Right atrium auricular region (tissue), 2 donors: ENCODE data around the gene KLHDC9. TPM values are rescaled to one million over a fixed set of nuclear protein-coding genes. Genes with fewer than 3 reads are reported as not detected.

Experiments
- DNase-seq: peaks from one replicate; pipeline ENCODE4 v3.0.0-alpha.2; 2019; ENCODE audit warnings: low spot score
- H3K27ac ChIP-seq, 2 donors: fragments of 200-600 bp; sonication (generic); 1 replicate in 1 of 2; 2 replicates in 1 of 2; pipeline ENCODE4 v1.5.1; 2016 to 2019
- H3K27me3 ChIP-seq, 2 donors: fragments of 200-600 bp; sonication (generic); one replicate each; pipeline versions ENCODE4 v1.5.1 to v1.6.0; 2017 to 2019
- H3K36me3 ChIP-seq: fragments of 200-600 bp; sonication (generic); one replicate; pipeline ENCODE4 v1.5.1; 2016
- H3K4me1 ChIP-seq, 2 donors: fragments of 200-600 bp; sonication (generic); one replicate each; pipeline versions ENCODE4 v1.5.1 to v1.6.0; 2017 to 2019
- H3K4me3 ChIP-seq, 2 donors: fragments of 200-600 bp; sonication (generic); 1 replicate in 1 of 2; 2 replicates in 1 of 2; pipeline ENCODE4 v1.5.1; 2017 to 2019; ENCODE audit warnings: mild to moderate bottlenecking in 1 of 2, moderate library complexity in 1 of 2
- H3K9me3 ChIP-seq, 2 donors: fragments of 200-600 bp; sonication (generic); one replicate each; pipeline ENCODE4 v1.5.1; 2019
- CTCF ChIP-seq, 2 donors: fragments of 200-600 bp; sonication (generic); IDR thresholded peaks; one replicate each; pipeline ENCODE4 v1.5.1; 2019; ENCODE audit warnings: antibody characterized with exemption in 2 of 2
- total RNA-seq, 2 donors: library from RNA; depleted of rRNA; stranded (reverse); fragments of >200 nt; gene quantifications; one replicate each; pipeline ENCODE4 v1.1.0, GENCODE V29; 2016

The KLHDC9 gene
- total RNA-seq, 2 donors from 2014 or later: 2.9 to 7.8 TPM

- Histone ChIP-seq H3K27me3 (no peaks in the 10 kb centered on the region), H3K4me1 (peaks cover 0 to 23% of the 10 kb centered on the region in 2 donors), H3K36me3 (peaks cover 60% of the 10 kb centered on the region), H3K4me3 (no peak overlapping the region), H3K27ac (no peak overlapping the region), H3K9me3 (no peaks in the 10 kb centered on the region)
- no peak for DNase-seq
- TF ChIP-seq CTCF (IDR thresholded peaks at IDR 0.05): no peak
Observed at GRCh38 chr1:161127649-161128048, 29.5 kb downstream of the KLHDC9 start.

- no peak for DNase-seq
- Histone ChIP-seq H3K27ac (no peak overlapping the region), H3K36me3 (peaks cover 48% of the 10 kb centered on the region), H3K9me3 (no peaks in the 10 kb centered on the region), H3K4me1 (peaks cover 0 to 29% of the 10 kb centered on the region in 2 donors), H3K27me3 (no peaks in the 10 kb centered on the region), H3K4me3 (no peak overlapping the region)
- no peak for TF ChIP-seq CTCF (IDR thresholded peaks at IDR 0.05)
Observed at GRCh38 chr1:161128591-161129420, 30.6 kb downstream of the KLHDC9 start.

- no peaks in the 10 kb centered on the region for H3K27me3 ChIP-seq
- H3K27ac ChIP-seq: no peak overlapping the region
- H3K4me3 ChIP-seq: no peak overlapping the region
- H3K36me3 ChIP-seq: peaks cover 33% of the 10 kb centered on the region
- H3K9me3 ChIP-seq: no peaks in the 10 kb centered on the region
- DNase-seq: no peak
- no peak for TF ChIP-seq CTCF (IDR thresholded peaks at IDR 0.05)
- H3K4me1 ChIP-seq: peaks cover 0 to 37% of the 10 kb centered on the region in 2 donors
Observed at GRCh38 chr1:161130266-161130665, 32.1 kb downstream of the KLHDC9 start.

- H3K27me3 ChIP-seq: no peaks in the 10 kb centered on the region
- peak overlapping the region; percentile 81 to 83 for H3K4me3 ChIP-seq
- H3K9me3 ChIP-seq: no peaks in the 10 kb centered on the region
- DNase-seq: no peak
- no peak for TF ChIP-seq CTCF (IDR thresholded peaks at IDR 0.05)
- H3K4me1 ChIP-seq: peaks cover 0 to 37% of the 10 kb centered on the region in 2 donors
- H3K27ac ChIP-seq: peak overlapping the region; percentile 93 to 95
- peaks cover 20% of the 10 kb centered on the region for H3K36me3 ChIP-seq
Observed at GRCh38 chr1:161131523-161132409, 33.6 kb downstream of the KLHDC9 start.

- H3K27ac ChIP-seq: peak within 1 kb of the TSS; percentile 93 to 95
- TF ChIP-seq CTCF (IDR thresholded peaks at IDR 0.05): no peak
- peaks cover 15% of the 10 kb centered on the region for H3K36me3 ChIP-seq
- peak; percentile 95 for DNase-seq
- H3K9me3 ChIP-seq: no peaks in the 10 kb centered on the region
- H3K4me1 ChIP-seq: peaks cover 0 to 37% of the 10 kb centered on the region in 2 donors
- peak within 1 kb of the TSS; percentile 81 to 83 for H3K4me3 ChIP-seq
- H3K27me3 ChIP-seq: no peaks in the 10 kb centered on the region
Observed at GRCh38 chr1:161132410-161133219, 34.5 kb downstream of the KLHDC9 start, which contains the start of gene DEDD. Gene DEDD (minus strand): TSS chr1:161132667. CDS start chr1:161124462, 8,205 bp downstream.
